HG03095 (cell line): ENCODE measurements around the gene KAT6B.
A peak's percentile ranks its signal among the peaks of the same experiment; 100 is the strongest.
"Not testable (repeated sequence)": the region's sequence is repeated elsewhere in the genome, so short reads cannot be mapped to it uniquely, and the experiment has no call there.

ENCODE experiments used
- ATAC-seq: cut with Tn5 transposase; IDR thresholded peaks from one replicate; pipeline ENCODE4 v1.9.1; 2021; ENCODE audit warnings: moderate library complexity; ENCODE audit not compliant: unreplicated experiment

KAT6B gene

DNA sequence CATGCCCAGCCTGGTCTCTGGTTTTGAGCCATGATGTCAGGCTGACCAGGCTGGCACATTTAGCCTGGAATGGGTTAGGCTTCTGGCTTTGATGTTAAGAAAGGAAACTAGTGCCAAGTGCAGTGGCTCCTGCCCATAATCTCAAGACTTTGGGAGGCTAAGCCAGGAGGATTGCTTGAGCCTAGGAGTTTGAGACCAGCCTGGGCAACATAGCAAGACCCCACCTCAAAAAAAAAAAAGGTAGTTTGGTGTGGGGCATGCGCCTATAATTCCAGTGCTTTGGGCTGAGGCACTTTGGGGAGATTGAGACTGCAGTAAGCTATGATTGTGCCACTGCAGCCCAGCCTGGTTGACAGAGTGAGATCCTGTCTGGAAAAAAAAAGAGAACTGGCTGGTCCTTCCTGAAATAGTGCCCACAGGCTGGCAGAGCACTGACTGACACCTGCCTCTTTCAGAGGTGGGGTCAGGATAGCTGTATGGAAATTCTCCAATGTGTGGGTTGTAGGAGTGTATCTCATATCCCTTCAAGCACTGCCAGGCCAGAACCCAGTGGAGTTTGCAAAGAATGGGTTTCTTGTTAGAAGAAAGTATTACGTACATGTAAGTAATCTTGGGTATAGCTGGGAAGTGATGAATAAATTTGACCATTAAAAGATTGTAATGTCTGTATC, 61.3 kb downstream of the KAT6B start:
- ATAC-seq: no peak

DNA sequence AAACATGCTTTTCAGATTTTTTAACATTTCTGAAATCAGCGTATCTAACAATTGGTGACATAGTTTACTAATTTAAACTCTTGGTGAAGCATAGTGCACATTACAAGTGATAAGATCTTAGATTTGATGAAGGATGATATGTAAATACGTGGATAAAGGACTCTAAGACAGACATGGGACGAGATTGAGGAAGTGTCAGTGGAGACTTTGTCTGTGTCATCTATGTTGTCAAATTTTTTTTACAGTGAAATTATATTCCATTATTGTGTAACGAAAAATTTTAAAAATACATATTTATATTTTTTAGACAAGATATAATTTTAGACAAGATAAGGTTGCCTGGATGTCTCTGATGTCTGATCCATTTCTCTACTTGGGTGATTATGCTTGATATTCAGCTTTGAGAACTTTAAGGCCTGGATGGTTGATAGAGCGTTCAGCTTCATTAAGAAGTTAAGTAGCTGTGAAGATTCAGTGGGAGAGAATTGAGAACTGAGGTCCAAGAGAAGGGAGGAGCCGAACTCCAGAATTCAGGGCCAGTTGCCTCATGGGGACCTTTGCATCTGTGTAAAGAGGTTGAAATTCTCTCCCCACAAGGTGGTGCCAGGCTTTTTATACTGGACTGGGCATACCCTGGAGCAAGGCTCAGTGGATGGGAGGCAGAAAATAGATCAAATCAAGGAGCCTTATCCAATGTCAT, 62.7 kb downstream of the KAT6B start:
- ATAC-seq: no peak

DNA sequence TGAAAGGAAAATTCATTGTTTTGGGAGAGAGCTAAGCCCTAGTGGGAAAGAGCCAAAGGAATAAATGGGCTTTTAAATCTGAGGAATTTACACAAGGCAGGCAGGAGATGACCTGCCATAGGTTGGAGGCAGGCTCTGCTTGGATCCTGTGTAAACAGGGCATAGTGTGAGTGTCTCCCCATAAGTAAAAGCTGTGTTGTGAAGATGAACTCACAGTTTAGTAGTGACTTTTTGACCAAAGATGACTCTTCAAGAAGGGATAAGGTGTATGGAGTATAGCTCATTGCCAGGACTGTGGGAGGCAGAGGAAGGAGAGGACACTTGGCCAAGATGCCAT, 63.2 kb downstream of the KAT6B start:
- ATAC-seq: no peak

DNA sequence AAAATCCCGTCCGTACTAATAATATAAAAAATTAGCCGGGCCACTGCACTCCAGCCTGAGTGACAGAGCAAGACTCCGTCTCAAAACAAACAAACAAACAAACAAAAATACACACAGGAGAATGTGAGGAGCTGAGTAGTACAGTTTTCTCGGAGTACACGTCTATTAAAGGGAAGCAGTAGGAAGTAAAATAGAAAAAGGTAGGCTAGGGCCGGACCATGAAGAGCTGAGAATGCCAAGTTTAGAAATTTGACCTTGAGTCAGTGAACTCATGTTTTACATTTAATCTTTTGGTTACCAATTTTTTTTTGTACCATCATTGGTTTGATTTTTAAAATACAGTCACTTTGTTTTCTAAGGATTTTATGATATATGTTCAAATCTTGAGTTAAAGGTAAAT, 64.1 kb downstream of the KAT6B start:
- no peak for ATAC-seq

DNA sequence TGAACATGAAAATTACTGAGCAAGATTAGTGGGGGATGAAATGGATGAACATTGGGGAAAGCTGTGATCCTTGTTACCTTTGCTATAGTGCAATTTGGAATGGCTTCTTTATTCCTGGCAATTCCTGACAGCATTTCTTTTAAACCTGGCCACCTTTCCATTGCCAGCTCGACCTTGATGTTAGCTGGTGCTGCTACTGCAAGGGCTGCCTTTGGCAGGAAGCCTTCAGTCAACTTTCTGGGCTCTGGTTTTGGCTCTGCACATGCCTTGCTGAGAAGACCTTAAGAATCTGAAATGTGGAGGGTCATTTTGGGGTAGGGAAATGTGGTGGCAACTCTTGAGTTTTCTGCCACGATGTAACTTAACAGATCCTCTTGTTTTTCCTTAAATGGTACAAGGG, 64.7 kb downstream of the KAT6B start:
- no peak for ATAC-seq

DNA sequence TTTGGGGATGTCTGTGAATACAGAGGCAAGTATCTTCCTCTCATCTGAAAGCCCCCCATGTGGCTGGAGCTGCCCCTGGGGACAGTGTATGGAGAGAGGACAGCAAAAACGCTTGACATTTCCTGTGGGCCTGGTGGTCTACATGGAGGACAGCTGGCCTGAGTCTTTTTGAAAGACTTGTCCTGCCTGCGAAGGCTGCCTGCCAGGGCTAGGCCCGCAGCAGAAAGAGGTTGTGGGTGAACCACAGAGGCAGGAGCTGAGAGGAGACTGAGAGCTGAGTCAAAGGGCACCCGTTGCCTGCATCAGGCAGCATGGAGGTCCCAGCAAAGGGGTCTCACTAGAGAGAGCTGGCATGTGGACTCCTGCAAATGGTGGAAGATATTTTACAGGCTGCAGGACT, 66.4 kb downstream of the KAT6B start:
- no peak for ATAC-seq

DNA sequence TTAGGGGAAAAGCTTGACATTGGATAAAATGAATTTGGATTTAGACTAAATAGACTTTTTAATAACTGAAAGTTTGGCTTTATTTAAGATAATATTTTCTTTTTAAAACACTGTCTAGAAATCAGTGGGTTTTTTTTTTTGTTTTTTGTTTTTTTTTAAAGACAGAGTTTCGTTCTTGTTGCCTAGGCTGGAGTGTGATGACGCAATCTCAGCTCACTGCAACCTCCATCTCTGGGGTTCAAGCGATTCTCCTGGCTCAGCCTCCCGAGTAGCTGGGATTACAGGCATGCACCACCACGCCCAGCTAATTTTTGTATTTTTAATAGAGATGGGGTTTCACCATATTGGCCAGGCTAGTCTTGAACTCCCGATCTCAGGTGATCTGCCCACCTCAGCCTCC, 66.9 kb downstream of the KAT6B start:
- not testable (repeated sequence) for ATAC-seq

DNA sequence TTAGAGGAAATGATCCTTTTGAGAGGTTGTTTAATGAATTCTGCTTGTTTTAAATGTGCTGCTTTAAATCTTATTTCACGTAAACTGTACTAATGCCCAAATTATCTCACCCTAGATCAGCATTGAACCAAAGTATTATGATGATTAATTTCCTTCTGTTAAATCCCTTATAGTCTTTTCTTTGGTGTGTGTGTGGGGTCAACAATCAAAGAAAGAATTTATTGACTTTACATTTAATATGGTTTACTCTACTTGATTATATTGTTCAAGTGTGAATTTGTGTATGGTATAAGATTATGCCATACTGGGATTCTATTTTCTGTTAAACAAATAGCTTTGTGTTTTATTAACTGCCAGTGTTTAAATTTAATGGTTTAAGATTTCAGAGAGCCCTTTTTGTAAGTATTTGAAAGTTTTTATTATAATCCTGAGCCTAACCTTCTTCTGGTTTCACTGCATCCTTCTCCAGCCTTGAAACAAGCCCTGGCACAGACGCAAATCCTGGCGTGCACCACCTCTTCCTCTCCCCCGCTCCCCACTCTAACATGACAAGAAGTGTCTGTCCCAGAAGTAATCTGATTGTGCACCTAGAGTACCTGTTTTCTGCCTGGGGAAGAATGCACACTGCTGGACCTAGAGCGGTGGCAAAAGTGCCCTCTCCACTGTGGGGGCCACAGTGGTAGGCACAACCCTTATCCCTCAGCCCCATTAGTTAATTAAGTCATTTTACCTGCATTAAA, 70.6 kb downstream of the KAT6B start:
- ATAC-seq: no peak

DNA sequence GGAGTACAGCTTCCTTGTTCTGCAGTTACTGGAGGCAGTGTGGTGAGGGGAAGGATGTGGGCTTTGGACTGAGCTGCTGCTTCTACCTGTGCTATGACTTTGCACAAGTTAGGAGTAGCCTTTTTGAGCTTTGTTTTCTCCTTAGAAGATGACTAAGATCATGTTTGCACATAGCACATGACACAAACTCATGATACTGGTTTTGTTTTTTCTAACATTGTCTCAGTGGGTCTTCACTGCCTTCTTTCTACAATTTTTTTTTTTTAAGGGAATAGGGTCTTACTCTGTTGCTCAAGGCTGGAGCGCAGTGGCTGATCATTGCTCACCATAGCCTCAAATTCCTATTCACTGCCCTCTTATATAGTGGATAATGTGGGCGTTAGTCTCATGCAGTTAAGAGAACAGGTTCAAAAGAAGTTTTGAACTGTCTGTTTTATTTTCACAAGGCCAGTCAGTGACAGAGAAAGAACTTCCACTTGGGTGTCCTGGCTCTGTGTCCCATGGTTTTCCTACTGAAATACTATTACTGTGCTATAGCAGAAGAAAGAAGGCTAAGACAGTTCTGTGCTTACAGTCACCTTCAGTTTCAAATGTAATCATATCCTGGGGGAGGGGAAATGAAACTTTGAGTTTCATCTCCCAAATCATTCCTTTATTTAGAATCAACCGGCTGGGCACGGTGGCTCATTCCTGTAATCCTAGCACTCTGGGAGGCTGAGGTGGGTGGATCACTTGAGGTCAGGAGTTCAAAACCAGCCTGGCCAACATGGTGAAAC, 72.0 kb downstream of the KAT6B start:
- peak; percentile 70 for ATAC-seq

DNA sequence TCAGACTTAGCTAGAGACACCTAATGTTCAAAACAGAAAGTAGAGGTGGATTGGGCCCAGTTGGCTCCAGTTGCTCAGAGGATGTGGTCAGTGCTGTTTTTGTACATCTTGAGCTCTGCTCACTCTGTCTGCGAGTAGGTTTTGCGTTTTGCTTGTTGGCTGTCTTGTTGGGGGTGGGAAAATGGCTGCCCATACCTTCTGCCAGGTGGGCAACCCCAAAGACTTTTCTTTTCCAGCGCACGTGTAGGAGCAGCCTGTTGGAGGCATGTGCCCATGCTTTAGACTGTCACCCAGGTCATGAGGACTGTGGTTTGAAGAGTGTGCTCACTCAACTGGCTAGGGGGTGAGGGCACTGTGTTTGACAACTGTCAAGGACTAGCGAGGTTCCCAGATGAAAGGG, 73.9 kb downstream of the KAT6B start:
- ATAC-seq: peak; percentile 47

DNA sequence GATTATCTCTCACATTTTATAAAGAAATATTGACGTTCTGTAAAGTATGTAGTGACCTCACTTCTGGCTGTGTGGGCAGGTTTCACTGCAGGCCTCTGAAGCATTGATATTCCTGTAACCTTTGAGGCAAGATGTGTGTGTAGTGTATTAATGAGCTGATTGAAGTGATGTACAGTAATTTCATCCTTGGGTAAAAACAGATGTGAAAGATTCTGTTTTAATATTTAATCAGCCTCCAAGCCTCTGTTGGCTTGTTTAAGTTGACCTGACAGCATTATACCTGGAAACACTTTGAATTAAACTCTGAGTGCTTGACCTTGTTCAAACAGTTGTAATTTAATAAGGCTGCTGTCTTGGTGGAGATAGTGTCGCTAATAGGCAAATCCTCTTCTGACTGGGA, 74.9 kb downstream of the KAT6B start:
- ATAC-seq: no peak

DNA sequence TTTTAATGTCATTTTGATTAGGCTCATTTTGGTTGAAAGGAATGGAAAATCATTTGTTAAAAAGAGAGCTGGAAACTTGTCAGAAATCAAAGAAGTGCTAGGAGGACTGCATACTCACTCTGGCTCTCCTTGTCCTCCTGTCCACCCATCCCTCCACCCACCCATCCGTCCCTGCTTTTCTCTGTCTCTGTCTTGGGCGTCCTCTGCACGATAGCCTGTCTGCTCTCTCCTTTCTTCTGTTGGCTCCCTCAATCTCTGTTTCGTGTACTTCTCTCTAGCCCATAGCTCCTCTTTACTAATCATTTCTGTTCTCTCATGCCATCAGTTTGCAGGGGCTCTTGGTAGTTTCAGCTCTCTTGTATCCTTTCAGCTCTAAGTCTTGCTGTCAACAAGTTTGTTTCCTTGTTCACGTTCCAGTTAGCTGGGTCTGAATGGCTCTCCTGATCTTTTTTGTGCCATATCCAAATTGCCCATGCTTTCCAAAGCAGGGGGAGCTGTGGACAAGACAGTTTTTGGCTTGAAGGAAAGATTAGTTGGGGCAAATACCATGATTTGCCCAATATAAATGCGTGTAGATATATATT, 75.6 kb downstream of the KAT6B start:
- ATAC-seq: no peak

DNA sequence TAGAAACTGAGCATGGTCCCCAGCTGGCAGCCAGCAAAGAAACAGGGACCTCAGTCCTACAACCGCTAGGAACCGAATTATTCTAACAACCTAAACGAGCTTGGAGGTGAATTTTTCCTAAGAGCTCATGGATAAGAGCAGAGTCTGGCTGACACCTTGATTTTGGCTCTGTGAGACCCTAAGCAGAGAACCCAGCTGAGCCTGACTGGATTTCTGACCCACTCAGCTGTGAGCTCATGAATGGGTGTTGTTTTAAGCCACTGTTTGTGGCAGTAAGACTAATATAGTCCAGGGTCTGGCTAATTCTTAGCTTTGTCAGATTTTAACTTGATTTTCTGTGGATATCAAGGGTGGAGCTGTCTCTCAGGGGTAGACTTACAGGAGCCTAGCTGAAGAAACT, 77.1 kb downstream of the KAT6B start:
- no peak for ATAC-seq

DNA sequence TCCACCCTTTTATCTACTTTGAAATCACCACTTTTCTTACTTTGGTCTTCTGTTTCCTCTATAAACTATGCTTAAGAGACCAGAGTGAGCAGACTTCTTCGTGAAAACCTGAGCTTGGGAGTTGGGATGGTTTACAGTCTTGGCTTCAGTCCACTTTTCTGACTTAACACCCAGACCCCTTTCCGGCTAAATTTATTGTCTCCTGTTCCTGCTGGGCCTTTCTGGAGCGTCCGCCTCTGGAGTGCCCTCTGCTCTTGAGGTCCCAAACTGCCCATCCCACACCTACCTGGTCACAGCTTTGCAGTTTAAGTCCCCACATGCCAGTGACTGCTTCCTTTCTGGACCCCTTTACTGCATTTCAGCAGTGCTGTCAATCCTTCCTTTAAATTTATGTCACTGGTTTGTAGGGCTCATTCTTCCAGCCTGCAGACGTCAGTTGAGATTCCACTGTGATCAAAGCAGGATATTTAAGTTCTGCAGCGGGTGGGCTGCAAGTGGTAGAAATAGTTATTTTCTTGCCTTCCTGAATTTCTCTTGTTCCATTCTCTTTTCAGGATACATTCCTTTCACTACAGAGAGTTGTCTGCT, 80.3 kb downstream of the KAT6B start:
- ATAC-seq: no peak

DNA sequence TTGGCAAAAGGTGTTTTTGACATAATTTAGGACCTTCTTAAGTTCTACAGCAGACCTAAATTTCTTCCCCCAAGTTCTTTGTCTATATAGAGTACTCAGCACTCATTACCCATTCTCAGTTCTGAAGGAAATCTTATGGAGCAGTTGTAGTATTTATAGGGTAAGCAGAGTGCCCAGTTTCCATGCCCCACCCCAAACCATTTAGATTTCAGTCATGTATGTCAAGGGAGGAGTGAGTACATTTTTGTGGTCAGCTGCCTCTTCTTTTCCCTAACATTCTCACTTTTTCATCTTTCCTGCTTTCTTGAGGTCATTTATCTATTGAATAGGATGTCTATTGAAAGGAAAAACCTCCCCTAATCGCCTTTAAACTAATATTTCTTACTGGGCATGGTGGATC, 83.3 kb downstream of the KAT6B start:
- no peak for ATAC-seq

DNA sequence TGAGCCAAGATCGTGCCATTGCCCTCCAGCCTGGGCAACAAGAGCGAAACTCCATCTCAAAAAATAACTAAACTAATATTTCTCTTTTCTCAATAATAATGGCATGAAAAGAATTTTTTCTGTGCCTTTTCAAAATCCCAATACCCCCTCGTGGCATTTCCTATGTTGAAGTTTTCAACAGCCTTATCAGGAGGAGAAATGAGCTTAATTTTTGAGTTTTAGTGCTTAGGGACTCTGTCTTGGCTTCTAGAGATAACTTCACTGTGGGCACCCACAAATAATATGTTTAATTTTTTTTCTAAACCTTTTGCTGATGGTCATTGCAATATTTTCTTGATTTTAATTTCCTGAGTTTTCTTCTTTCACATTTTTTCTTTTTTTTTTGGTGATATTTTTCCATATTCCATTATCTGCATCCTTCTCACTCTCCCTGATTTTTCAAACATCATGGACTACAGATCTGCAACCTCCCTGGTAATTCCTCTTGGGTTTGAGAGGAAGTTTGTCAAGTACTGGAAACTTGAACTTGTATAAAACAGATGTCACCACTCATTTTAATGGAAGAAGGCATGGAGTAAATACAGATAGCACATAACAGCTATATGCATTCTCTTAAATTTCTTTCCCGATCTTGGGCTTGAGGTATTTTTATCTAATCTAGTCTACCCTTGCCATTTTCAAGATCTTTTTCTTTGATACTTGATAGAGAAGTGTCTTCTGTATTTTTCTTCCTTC, 84.0 kb downstream of the KAT6B start:
- ATAC-seq: no peak

DNA sequence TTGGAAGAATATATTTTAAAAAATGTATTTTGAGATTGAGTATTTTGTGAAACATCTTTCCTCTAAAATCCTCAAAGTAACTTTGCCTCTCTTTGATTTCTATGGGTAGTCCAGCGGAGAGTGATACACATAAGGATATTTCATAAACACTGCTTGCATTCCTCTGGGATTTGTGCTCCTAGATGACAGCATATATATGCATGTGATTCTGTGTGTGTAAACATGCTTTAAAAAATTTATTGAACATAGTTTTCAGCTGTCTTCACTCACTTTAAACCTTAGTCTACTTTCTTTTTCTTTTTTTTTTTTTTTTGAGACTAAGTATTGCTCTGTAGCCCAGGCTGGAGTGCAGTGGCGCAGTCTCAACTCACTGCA, 84.6 kb downstream of the KAT6B start:
- ATAC-seq: no peak

DNA sequence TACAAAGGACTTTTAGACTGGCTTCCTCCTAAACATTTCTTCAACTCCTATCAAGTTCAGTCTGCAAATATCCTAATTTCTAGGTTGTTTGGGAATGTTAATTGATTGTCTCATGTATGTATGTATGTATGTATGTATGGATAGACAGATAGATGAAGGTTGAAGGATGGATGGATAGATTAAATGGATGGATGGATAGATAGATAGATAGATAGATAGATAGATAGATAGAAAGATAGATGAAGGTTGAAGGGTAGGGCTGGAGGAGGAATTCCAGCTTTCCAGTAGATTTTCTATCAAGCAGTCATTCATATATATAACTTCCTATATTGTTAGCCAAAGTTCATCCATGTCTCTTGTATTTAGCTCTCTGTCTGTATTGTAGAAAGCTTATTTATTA, 85.8 kb downstream of the KAT6B start:
- no peak for ATAC-seq

DNA sequence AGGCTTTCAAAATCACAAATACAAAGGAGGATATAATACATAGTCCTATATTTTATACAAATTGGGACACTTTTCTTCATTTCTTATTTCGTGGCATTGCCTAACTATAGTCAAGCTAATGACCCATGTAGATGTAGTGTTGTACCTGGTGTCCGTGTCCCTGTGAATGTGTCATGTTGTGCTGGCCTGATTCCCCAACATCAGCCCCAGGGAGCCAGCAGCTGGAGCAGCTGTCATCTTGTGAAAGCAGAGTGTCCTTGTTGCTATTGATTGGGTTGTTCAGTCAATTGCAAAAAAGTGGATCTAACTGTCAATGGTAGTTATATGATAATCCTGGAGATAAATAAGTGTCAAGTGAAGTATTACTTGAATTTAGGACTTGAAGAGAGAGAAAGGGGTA, 86.3 kb downstream of the KAT6B start:
- no peak for ATAC-seq

DNA sequence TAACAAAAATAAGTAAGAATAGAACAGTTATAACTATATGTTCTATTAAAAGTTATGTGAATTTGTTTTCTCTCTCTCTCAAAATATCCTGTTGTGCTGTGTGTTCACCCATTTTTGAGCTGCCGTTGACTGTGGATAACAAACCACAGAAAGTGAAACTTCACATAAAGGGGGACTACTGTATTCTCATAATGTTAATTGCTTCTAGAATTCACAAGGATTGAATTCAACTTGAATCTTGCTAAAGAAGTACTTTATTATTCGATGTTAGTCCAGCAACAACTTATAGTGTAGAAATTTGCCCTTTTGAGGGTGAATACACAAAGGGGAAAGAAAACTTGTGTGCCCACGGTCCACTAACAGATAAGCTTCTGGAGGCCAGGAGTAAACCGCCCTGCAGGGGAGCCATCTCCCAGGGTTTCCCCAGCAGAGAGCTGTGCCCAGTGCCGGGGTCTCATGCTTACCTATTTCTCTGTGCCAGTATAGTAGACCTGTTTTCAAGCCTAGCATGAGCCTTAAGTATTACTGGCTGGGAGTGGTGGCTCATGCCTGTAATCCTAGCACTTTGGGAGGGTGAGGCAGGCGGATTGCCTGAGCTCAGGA, 87.1 kb downstream of the KAT6B start:
- ATAC-seq: no peak
